Activated naive CD4-positive, alpha-beta T cell treated with anti-CD3 and anti-CD28 coated beads, Interleukin-2, amount 10 ng/mL, durations not matched to agents 7 days and 5 days (primary cell): Measurements from ENCODE around the gene MMP14.
"Not testable (repeated sequence)": the region's sequence is repeated elsewhere in the genome, so short reads cannot be mapped to it uniquely, and the experiment has no call there.

ENCODE experiments used
- CTCF ChIA-PET: fragments of 350-600 bp; sonication (Branson Sonifier 250); formaldehyde crosslinking; loops from one replicate; lab custom pipeline; 2021; ENCODE audit warnings: antibody characterized with exemption; lab: Charles Lee
- DNase-seq: peaks from one replicate; pipeline ENCODE4 v3.0.0-alpha.2; 2020
- H3K27ac Mint-ChIP-seq: one replicate; pipeline ENCODE4 v1.8.0; 2021; ENCODE audit warnings: mild to moderate bottlenecking, moderate library complexity, mixed read lengths
- H3K27me3 Mint-ChIP-seq: one replicate; pipeline ENCODE4 v1.8.0; 2021; ENCODE audit warnings: mild to moderate bottlenecking, mixed read lengths
- H3K36me3 Mint-ChIP-seq: one replicate; pipeline ENCODE4 v1.8.0; 2021; ENCODE audit warnings: mixed read lengths
- H3K4me1 Mint-ChIP-seq: one replicate; pipeline ENCODE4 v1.8.0; 2021; ENCODE audit warnings: mixed read lengths
- H3K4me3 Mint-ChIP-seq: one replicate; pipeline ENCODE4 v1.8.0; 2021; ENCODE audit warnings: mild to moderate bottlenecking, moderate library complexity, mixed read lengths
- H3K9me3 Mint-ChIP-seq: one replicate; pipeline ENCODE4 v1.8.0; 2021; ENCODE audit warnings: mixed read lengths

The MMP14 gene

DNA sequence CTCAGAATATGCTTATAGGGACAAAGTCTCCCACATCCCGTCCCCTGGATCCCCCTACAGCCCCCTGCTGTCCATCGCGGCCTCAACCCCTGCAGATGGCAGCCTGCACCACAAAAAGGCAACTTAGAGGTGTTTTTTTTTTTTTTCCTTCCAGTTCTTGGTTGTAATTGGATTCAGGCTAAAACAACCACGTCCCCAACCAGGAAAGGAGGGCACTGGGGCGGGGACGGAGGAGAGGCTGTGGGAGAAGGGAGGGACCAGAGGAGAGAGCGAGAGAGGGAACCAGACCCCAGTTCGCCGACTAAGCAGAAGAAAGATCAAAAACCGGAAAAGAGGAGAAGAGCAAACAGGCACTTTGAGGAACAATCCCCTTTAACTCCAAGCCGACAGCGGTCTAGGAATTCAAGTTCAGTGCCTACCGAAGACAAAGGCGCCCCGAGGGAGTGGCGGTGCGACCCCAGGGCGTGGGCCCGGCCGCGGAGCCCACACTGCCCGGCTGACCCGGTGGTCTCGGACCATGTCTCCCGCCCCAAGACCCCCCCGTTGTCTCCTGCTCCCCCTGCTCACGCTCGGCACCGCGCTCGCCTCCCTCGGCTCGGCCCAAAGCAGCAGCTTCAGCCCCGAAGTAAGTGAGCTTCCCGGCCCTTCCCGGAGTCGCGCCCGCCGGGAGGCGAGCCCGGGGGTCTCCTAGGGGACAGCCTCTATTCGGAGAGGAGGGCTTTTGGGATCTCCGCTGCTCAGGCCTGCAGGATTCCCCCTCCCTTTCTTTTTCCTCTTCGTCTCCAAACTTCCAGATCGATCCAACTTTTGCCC lies at the start of gene MMP14:
MMP14 (plus strand) TSS at position 285 of the 813 bp plus-strand sequence; CDS start at position 518, 233 bp downstream.
- Mint-ChIP-seq H3K4me1 (peaks cover 17% of the 10 kb centered on the region), H3K9me3 (no peaks in the 10 kb centered on the region), H3K4me3 (peak within 1 kb of the TSS; percentile 56), H3K36me3 (peaks cover 33% of the 10 kb centered on the region), H3K27me3 (peaks cover 49% of the 10 kb centered on the region), H3K27ac (no peak within 1 kb of the TSS)
- CTCF ChIA-PET: interaction anchor here (0.6 to 3.2 kb wide), 6 partner anchors 15 to 266 kb away, joined by 3 to 9 read pairs (median 4); no protein-coding TSS in a partner anchor
- no peak for DNase-seq

DNA sequence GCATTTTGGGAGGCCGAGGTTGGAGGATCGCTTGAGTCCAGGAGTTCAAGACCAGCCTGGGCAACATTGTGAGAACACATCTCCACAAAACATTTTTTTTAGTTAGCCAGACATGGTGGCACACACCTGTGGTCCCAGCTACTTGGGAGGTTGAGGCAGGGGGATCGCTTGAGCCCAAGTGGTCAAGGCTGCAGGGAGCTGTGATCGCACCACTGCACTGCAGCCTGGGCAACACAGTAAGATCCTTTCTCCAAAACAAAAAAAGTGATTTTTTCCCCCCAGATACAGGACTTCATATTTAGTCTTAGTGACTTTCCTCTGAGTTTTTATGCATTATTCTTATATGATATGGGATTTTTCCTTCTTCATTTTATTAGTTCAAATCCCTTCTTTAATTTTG lies 49.7 kb upstream of the MMP14 start:
- Mint-ChIP-seq H3K4me3 (no peak overlapping the region), H3K4me1 (peaks cover 3% of the 10 kb centered on the region), H3K36me3 (no peaks in the 10 kb centered on the region), H3K27ac (no peak overlapping the region), H3K9me3 (no peaks in the 10 kb centered on the region), H3K27me3 (peaks cover 8% of the 10 kb centered on the region)
- CTCF ChIA-PET: no interaction called here
- no peak for DNase-seq

DNA sequence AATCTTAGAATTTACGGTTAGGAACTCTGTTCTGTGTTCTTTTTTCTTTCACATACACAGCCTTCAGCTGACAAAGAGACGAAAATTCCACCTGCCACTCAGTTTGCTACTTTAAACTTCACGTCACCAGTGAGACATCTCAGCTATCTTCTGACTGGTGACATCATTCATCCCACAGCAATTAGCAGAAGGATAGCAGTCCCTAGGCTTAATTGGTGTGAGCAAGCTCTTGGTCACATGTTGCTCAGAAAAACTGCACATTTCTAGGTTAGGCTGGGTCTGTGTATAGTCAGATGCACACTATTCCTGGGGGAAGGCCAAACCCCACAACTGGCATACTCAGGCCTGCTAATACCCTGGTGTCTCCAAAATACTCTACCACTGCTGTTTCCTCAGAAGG lies 45.1 kb upstream of the MMP14 start:
- no peaks in the 10 kb centered on the region for H3K9me3 Mint-ChIP-seq
- H3K4me1 Mint-ChIP-seq: peaks cover 3% of the 10 kb centered on the region
- CTCF ChIA-PET: interaction anchor here (0.9 kb wide), 1 partner anchor 62 kb away, joined by 3 read pairs; no protein-coding TSS in a partner anchor
- no peak overlapping the region for H3K27ac Mint-ChIP-seq
- peaks cover 28% of the 10 kb centered on the region for H3K27me3 Mint-ChIP-seq
- no peaks in the 10 kb centered on the region for H3K36me3 Mint-ChIP-seq
- H3K4me3 Mint-ChIP-seq: no peak overlapping the region
- DNase-seq: no peak

DNA sequence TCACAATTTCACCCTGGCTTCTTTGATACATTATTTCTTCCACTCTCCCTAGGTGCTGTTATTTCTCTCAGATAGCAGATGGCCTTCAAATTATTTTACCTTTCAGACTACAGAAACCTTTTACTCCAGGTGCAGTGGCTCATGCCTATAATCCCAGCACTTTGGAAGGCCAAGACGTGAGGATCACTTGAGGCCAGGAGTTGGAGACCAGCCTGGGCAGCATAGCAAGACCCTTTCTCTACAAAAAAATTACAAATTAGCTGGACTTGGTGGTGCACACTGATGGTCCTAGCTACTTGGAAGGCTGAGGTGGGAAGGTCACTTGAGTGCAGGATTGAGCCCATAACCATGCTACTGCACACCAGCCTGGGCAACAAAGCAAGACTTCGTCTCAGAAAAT lies 44.2 kb upstream of the MMP14 start:
- Mint-ChIP-seq H3K4me3 (no peak overlapping the region), H3K27me3 (peaks cover 35% of the 10 kb centered on the region), H3K36me3 (no peaks in the 10 kb centered on the region), H3K4me1 (peaks cover 3% of the 10 kb centered on the region), H3K9me3 (no peaks in the 10 kb centered on the region), H3K27ac (no peak overlapping the region)
- DNase-seq: no peak
- CTCF ChIA-PET: no interaction called here

DNA sequence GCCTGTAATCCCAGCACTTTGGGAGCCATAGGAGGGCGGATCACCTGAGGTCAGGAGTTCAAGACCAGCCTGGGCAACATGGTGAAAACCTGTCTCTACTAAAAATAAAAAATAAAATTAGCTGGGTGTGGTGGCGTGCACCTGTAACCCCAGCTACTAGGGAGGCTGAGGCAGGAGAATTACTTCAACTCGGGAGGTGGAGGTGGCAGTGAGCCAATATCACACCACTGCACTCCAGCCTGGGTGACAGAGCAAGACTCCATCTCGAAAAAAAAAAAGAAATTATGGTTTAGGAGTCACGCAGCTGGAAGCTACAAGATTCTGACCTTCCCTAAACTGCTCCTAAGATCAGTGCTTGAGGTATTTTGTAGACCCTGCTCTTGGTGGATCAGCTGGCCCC lies 42.8 kb upstream of the MMP14 start:
- not testable (repeated sequence) for H3K36me3 Mint-ChIP-seq, H3K4me3 Mint-ChIP-seq, H3K9me3 Mint-ChIP-seq, H3K27ac Mint-ChIP-seq, H3K4me1 Mint-ChIP-seq, DNase-seq
- CTCF ChIA-PET: interaction anchor here (0.6 to 1.1 kb wide), 2 partner anchors 29 to 59 kb away, joined by 4 read pairs; no protein-coding TSS in a partner anchor
- peaks cover 48% of the 10 kb centered on the region for H3K27me3 Mint-ChIP-seq

DNA sequence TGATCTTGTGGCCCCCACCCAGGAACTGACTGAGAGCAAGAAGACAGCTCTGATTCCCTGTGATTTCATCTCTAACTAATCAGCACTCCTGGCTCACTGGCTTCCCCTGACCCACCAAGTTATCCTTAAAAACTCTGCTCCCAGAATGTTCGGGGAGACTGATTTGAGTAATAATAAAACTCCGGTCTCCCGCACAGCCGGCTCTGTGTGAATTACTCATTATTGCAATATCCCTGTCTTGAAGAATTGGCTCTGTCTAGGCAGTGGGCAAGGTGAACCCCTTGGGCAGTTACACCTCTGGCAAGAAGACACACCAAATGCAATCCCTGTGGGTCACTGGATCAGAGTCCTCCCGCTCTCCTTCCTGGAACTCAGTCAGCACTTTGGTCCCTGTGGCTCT lies 42.4 kb upstream of the MMP14 start:
- Mint-ChIP-seq H3K9me3 (no peaks in the 10 kb centered on the region), H3K27ac (no peak overlapping the region), H3K27me3 (peaks cover 52% of the 10 kb centered on the region), H3K4me3 (no peak overlapping the region), H3K4me1 (peaks cover 3% of the 10 kb centered on the region), H3K36me3 (no peaks in the 10 kb centered on the region)
- no peak for DNase-seq
- CTCF ChIA-PET: interaction anchor here (0.6 to 1.1 kb wide), 2 partner anchors 29 to 59 kb away, joined by 4 read pairs; no protein-coding TSS in a partner anchor

DNA sequence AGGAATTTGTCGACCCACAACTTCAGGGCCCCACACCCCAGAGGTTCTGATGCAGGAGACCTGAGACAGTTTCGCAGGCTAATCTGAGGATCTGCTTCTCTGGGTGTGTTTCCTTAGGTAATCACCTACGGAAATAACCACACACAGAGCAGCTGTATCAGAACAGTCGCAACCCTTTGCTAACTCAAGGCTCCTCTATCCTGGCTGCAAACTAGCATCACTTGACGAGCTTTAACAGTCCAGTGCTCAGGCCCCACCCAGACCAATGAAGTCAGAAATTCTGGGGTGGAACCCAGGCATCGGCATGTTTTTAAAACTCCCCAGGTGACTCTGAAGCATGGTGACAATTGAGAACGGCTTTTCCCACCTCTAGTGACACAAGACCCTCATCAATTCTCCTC lies 41.8 kb upstream of the MMP14 start:
- CTCF ChIA-PET: interaction anchor here (1.1 kb wide), 1 partner anchor 28 kb away, joined by 4 read pairs; no protein-coding TSS in a partner anchor
- no peak overlapping the region for H3K27ac Mint-ChIP-seq
- no peak for DNase-seq

DNA sequence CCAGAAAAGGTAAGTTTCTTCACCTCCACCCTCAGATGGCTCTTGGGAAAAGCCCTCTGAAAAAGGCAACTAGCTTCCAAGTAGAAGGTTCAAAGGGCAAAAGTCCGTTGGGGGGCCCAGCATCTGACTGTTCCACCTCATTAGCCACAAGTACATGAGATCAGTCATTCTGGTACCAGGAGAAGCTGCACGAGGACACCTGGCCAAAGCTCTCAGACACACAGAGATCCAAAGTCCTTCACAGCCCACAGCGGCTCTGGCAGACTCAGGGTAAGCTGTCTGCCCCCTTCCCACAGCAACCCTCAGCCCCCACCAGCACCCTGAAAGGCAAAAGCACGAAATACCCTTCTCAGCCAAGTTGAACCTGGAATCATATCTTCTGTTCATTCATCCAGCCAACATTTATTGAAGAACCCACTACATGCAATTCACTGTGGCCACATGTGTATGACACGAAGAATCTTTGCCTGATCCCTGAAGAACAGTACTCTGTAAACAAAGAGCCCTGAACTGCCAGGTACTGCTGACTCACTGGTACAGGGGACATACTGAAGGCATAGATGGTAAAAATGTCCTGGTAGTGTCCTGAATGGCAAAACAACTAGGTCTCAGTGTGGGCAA lies 40.2 kb upstream of the MMP14 start:
- Mint-ChIP-seq H3K4me3 (no peak overlapping the region), H3K4me1 (no peaks in the 10 kb centered on the region), H3K27ac (no peak overlapping the region), H3K36me3 (no peaks in the 10 kb centered on the region), H3K27me3 (peaks cover 51% of the 10 kb centered on the region), H3K9me3 (no peaks in the 10 kb centered on the region)
- CTCF ChIA-PET: no interaction called here
- DNase-seq: no peak

More for the DNA sequence above, 41.8 kb upstream of the MMP14 start:
- H3K4me3 Mint-ChIP-seq: no peak overlapping the region
- peaks cover 3% of the 10 kb centered on the region for H3K4me1 Mint-ChIP-seq
- H3K36me3 Mint-ChIP-seq: no peaks in the 10 kb centered on the region
- H3K9me3 Mint-ChIP-seq: no peaks in the 10 kb centered on the region
- H3K27me3 Mint-ChIP-seq: peaks cover 54% of the 10 kb centered on the region

DNA sequence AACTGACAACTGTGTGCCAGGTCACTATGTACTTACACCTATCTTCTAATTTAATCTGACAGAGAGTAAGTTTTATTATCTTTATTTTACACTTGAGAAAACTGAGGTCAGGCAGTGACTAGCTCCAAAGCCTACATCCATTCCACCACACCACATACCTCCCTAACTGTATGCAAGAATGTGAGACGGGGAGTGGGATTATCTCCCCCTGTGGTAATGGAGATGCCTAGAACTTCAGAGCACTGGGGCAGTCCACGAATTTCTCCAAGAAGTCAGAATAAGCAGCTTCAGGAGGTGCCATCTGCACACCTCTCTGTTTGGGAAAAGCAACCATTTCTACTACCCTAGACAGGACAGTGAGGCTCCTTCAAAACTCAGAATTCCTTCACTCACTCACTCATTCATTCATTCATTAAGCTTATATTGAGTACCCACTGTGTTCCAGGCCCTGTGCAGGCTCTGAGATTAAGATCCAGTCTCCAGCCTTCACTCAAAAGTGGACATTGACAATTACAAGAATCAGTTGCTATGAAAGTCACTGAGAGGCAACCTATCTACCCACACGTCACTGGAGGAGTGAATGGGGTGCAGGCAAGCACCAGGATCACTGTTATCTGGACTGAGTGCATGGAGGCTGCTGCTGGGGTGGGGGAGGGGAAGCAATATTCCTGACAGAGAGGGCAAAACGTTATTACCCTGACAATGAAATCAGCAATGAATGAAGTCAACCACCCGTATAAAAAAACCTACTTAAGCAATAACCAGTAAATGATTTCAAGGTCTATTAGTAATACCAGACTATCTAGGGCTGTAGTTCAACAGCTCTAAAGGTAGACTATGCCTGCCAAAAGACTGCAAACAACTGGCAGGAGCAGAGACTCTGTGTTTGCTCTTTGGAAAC lies 39.1 kb upstream of the MMP14 start:
- H3K27ac Mint-ChIP-seq: no peak overlapping the region

DNA sequence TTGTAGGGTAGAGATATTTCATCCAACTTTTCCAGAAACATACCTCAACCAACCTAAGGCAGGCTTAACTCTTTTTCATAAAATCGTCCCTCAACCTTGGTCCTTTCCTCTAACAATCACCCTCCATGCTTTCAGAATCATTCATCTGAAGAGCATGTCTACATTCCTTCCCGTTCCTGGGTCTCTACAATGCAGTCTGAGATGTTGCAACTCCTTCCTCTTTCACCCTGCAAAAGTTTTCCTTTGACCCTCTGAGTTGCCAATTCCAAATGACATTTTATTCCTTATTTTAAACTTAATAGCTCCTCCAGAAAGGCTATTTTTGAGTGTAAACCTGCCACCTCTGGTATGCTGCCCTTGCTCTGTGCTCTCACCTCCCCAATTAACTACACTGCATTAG lies 37.9 kb upstream of the MMP14 start:
- no peaks in the 10 kb centered on the region for H3K9me3 Mint-ChIP-seq
- H3K4me1 Mint-ChIP-seq: no peaks in the 10 kb centered on the region
- CTCF ChIA-PET: interaction anchor here (1.0 kb wide), 1 partner anchor 25 kb away, joined by 3 read pairs; no protein-coding TSS in a partner anchor
- no peaks in the 10 kb centered on the region for H3K36me3 Mint-ChIP-seq
- no peak for DNase-seq
- H3K27me3 Mint-ChIP-seq: peaks cover 61% of the 10 kb centered on the region
- H3K4me3 Mint-ChIP-seq: no peak overlapping the region
- H3K27ac Mint-ChIP-seq: no peak overlapping the region

More for the DNA sequence above, 39.1 kb upstream of the MMP14 start:
- Mint-ChIP-seq H3K27me3 (peaks cover 56% of the 10 kb centered on the region), H3K4me1 (no peaks in the 10 kb centered on the region), H3K36me3 (no peaks in the 10 kb centered on the region), H3K9me3 (no peaks in the 10 kb centered on the region), H3K4me3 (no peak overlapping the region)
- no peak for DNase-seq
- CTCF ChIA-PET: interaction anchor here (0.5 to 0.9 kb wide), 2 partner anchors 13 to 20 kb away, joined by 3 to 4 read pairs; no protein-coding TSS in a partner anchor

DNA sequence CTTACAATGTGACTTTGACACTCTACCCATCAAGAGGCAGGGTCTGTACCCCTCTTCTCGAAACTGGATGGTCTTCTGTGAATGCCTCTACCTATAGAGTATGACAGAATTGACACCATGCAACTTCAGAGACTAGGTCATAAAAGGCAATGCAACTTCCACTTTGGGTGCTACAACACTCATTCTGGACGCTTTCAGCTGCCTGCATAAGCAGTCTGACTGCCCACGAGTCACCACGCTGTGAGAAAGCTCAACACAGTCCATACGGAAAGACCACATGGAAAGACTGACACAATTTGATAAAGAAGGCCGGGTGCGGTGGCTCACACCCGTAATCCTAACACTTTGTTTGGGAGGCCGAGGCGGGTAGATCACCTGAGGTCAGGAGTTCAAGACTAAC lies 36.0 kb upstream of the MMP14 start:
- peaks cover 52% of the 10 kb centered on the region for H3K27me3 Mint-ChIP-seq

DNA sequence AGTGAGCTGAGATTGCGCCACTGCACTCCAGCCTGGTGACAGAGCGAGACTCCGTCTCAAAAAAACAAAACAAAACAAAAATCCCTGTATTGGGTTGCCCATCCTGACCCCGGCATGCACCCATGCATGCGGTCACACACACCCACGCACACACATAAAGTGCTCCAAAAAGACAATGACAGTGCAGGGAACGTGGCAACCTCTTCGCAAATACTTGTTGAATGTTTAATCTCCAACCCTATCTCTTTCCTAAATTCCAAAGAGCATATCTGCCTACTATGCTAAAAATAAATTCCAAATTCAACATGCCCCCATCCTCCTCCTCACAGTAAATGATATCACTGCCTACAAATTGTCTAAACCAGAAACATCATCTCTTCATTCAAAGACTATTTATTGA lies 34.7 kb upstream of the MMP14 start:
- CTCF ChIA-PET: interaction anchor here (1.2 kb wide), 1 partner anchor 231 kb away, joined by 3 read pairs; no protein-coding TSS in a partner anchor
- no peaks in the 10 kb centered on the region for H3K4me1 Mint-ChIP-seq
- no peak overlapping the region for H3K27ac Mint-ChIP-seq
- no peak for DNase-seq
- no peak overlapping the region for H3K4me3 Mint-ChIP-seq
- no peaks in the 10 kb centered on the region for H3K36me3 Mint-ChIP-seq
- H3K9me3 Mint-ChIP-seq: no peaks in the 10 kb centered on the region
- peaks cover 40% of the 10 kb centered on the region for H3K27me3 Mint-ChIP-seq

More for the DNA sequence above, 36.0 kb upstream of the MMP14 start:
- Mint-ChIP-seq H3K27ac (no peak overlapping the region), H3K4me1 (no peaks in the 10 kb centered on the region), H3K36me3 (no peaks in the 10 kb centered on the region), H3K9me3 (no peaks in the 10 kb centered on the region), H3K4me3 (no peak overlapping the region)
- no peak for DNase-seq
- CTCF ChIA-PET: interaction anchor here (0.8 to 1.2 kb wide), 2 partner anchors 24 to 230 kb away, joined by 3 read pairs; no protein-coding TSS in a partner anchor

DNA sequence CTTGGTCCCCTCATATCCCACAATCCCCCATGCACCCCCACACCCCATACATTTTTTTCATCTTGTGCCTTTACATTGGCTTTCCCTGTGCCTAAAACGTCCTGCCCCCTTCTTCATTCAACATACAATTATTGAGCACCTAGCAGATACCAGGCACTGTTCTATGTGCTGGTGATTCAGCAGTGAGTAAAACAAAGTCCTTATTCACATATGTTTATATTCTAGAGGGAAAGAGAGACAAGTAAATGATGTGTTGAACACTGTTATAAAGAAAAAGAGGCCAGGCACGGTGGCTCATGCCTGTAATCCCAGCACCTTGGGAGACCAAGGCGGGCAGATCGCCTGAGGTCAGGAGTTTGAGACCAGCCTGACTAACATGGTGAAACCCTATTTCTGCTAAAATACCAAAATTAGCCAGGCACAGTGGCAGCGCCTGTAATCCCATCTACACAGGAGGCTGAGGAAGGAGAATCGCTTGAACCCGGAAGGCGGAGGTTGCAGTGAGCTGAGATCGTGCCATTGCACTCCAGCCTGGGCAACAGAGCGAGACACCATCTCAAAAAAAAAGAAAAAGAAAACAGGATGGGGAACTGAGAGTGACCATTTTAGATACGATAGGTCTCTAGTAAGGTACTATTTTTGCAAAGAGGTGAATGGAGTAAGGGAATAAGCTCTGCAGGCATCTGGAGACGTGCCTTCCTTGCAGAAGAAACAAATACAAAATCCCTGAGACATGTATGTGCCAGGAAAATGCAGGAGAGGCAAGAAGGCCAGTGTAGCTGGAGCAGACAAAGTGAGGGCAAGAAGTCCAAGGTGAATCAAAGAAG lies 33.3 kb upstream of the MMP14 start:
- Mint-ChIP-seq H3K27me3 (peaks cover 29% of the 10 kb centered on the region), H3K27ac (no peak overlapping the region), H3K36me3 (no peaks in the 10 kb centered on the region), H3K4me3 (no peak overlapping the region), H3K4me1 (no peaks in the 10 kb centered on the region), H3K9me3 (no peaks in the 10 kb centered on the region)
- no peak for DNase-seq
- CTCF ChIA-PET: no interaction called here
